Measurements from ENCODE around the gene IL17RC. TPM values are rescaled to one million over a fixed set of nuclear protein-coding genes. Genes with fewer than 3 reads are reported as not detected.
A peak's percentile ranks its signal among the peaks of the same experiment; 100 is the strongest.

The IL17RC gene
- total and polyA plus RNA-seq, 2 of the 4 experiments (the other 2 are of a cell fraction): 20.8 to 28.3 TPM

GRCh38 chr3:9888540-9888939 lies 28.4 kb upstream of the IL17RC start:
- Histone ChIP-seq H3K4ac (ENCODE audit: low read depth, low read length) (peak overlapping the region; percentile 4; the same call in 1 of the 2 replicates), H3K23ac (ENCODE audit: low read depth, low read length) (no peak overlapping the region), H3K14ac (replicated peaks; ENCODE audit: low read depth, low read length) (no peak overlapping the region), H4K91ac (ENCODE audit: insufficient read depth, low read depth, low read length) (no peak overlapping the region), H3K9ac (ENCODE audit: low read depth, low read length) (no peak overlapping the region), H3K36me3 (ENCODE audit: control insufficient read depth, insufficient read depth, low read length) (peaks cover 10% of the 10 kb centered on the region), H3K4me3 (ENCODE audit: insufficient read depth, low read depth, low read length) (no peak overlapping the region), H4K20me1 (ENCODE audit: insufficient read depth, low read length) (no peaks in the 10 kb centered on the region; the same call in 1 of the 2 replicates), H2AK5ac (ENCODE audit: low read depth, low read length) (no peak overlapping the region), H2AFZ (replicated peaks; ENCODE audit: low read length, poor library complexity) (peak overlapping the region; percentile 40), H2BK20ac (ENCODE audit: low read depth, low read length) (no peak overlapping the region), H3K9me1 (ENCODE audit: insufficient read depth, low read length) (0 out of 2 replicates have a peak, but pooled peaks cover 6% of the 10 kb centered on the region), H3K4me1 (ENCODE audit: control insufficient read depth, insufficient read depth, low read length) (peaks cover 6% of the 10 kb centered on the region), H2BK5ac (ENCODE audit: low read depth, low read length, poor library complexity, severe bottlenecking) (no peak overlapping the region), H2BK120ac (ENCODE audit: low read depth, low read length) (no peak overlapping the region), H3K56ac (ENCODE audit: extremely low read depth, insufficient read depth, low read length) (no peak overlapping the region), H2BK15ac (ENCODE audit: low read depth, low read length) (no peak overlapping the region), H2AK9ac (replicated peaks; ENCODE audit: low read depth, low read length, poor library complexity) (no peak overlapping the region), H3K18ac (ENCODE audit: low read depth, low read length) (no peak overlapping the region), H3K27me3 (ENCODE audit: control insufficient read depth, insufficient read depth, low read length) (no peaks in the 10 kb centered on the region), H4K5ac (ENCODE audit: low read depth, low read length) (no peak overlapping the region), H3K79me1 (ENCODE audit: low read depth in 1 of 2, low read length in 2 of 2) (peaks cover 13 to 26% of the 10 kb centered on the region in 2 experiments), H4K8ac (ENCODE audit: low read depth in 2 of 2, low read length in 2 of 2) (no peak overlapping the region), H3K4me2 (ENCODE audit: low read depth, low read length) (no peak overlapping the region), H3K9me3 (ENCODE audit: control insufficient read depth, insufficient read depth, low read length) (no peaks in the 10 kb centered on the region), H3K27ac (ENCODE audit: insufficient read depth, low read length) (no peak overlapping the region)
- in situ Hi-C loops (cut with MboI; ENCODE audit: low sequenced_read_pairs) (no loop called here), intact Hi-C loops (cut with micrococcal nuclease) (no loop called here), dilution Hi-C loops (cut with HindIII; ENCODE audit: low sequenced_read_pairs, unreplicated experiment) (no loop called here)
- ChIA-PET CTCF (no interaction called here), POLR2A (ENCODE audit: unreplicated experiment) (no interaction called here)
- DNase-seq (no peak), ATAC-seq (ENCODE audit: low read depth) (no peak)
- BruUV-seq (replicated peaks): no TSS peak
- TF ChIP-seq POLR2A (IDR thresholded peaks at IDR 0.05; ENCODE audit: low read depth, low read length) (no peak), CHD1 (IDR thresholded peaks at IDR 0.05; ENCODE audit: low read depth, low read length) (no peak), BHLHE40 (IDR thresholded peaks at IDR 0.05; ENCODE audit: low read depth, low read length) (no peak), FOS (IDR thresholded peaks at IDR 0.05; ENCODE audit: low read depth, low read length) (no peak), ELK1 (IDR thresholded peaks at IDR 0.05; ENCODE audit: borderline replicate concordance, low read depth, low read length) (no peak), MAZ (IDR thresholded peaks at IDR 0.05; ENCODE audit: borderline replicate concordance, low read depth, low read length) (no peak), MAFK (IDR thresholded peaks at IDR 0.05; ENCODE audit: low read depth, low read length) (no peak), MXI1 (IDR thresholded peaks at IDR 0.05; ENCODE audit: borderline replicate concordance, low read depth, low read length) (no peak), CTCF (conservative IDR thresholded peaks at IDR 0.05; ENCODE audit: low read depth, low read length) (no peak), NFE2L2 (IDR thresholded peaks at IDR 0.05; ENCODE audit: low read depth, low read length) (no peak), RCOR1 (IDR thresholded peaks at IDR 0.05; ENCODE audit: insufficient replicate concordance, low read length) (no peak), CEBPB (IDR thresholded peaks at IDR 0.05; ENCODE audit: low read depth, low read length) (no peak), RFX5 (IDR thresholded peaks at IDR 0.05; ENCODE audit: low read depth, low read length) (no peak)
- TF ChIP-seq, protein P1, sequence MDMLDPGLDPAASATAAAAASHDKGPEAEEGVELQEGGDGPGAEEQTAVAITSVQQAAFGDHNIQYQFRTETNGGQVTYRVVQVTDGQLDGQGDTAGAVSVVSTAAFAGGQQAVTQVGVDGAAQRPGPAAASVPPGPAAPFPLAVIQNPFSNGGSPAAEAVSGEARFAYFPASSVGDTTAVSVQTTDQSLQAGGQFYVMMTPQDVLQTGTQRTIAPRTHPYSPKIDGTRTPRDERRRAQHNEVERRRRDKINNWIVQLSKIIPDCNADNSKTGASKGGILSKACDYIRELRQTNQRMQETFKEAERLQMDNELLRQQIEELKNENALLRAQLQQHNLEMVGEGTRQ (IDR thresholded peaks at IDR 0.05; ENCODE audit: low read depth, low read length): no peak
- no CpG with 5 or more reads among the region's 3 CpGs for WGBS, 2 experiments (ENCODE audit: extremely low coverage in 2 of 2, insufficient read length in 1 of 2)
